GM12872 (cell line): ENCODE data around the gene LAMB4.

Source experiments
- TF ChIP-seq, protein P1 (sequence below): IDR thresholded peaks from 3 replicates; pipeline ENCODE4 v1.5.1; 2011; ENCODE audit warnings: low read depth, mild to moderate bottlenecking, low read length, moderate library complexity; ENCODE audit not compliant: insufficient read depth

LAMB4 gene, protein sequence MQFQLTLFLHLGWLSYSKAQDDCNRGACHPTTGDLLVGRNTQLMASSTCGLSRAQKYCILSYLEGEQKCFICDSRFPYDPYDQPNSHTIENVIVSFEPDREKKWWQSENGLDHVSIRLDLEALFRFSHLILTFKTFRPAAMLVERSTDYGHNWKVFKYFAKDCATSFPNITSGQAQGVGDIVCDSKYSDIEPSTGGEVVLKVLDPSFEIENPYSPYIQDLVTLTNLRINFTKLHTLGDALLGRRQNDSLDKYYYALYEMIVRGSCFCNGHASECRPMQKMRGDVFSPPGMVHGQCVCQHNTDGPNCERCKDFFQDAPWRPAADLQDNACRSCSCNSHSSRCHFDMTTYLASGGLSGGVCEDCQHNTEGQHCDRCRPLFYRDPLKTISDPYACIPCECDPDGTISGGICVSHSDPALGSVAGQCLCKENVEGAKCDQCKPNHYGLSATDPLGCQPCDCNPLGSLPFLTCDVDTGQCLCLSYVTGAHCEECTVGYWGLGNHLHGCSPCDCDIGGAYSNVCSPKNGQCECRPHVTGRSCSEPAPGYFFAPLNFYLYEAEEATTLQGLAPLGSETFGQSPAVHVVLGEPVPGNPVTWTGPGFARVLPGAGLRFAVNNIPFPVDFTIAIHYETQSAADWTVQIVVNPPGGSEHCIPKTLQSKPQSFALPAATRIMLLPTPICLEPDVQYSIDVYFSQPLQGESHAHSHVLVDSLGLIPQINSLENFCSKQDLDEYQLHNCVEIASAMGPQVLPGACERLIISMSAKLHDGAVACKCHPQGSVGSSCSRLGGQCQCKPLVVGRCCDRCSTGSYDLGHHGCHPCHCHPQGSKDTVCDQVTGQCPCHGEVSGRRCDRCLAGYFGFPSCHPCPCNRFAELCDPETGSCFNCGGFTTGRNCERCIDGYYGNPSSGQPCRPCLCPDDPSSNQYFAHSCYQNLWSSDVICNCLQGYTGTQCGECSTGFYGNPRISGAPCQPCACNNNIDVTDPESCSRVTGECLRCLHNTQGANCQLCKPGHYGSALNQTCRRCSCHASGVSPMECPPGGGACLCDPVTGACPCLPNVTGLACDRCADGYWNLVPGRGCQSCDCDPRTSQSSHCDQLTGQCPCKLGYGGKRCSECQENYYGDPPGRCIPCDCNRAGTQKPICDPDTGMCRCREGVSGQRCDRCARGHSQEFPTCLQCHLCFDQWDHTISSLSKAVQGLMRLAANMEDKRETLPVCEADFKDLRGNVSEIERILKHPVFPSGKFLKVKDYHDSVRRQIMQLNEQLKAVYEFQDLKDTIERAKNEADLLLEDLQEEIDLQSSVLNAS (N-terminal part only)

DNA sequence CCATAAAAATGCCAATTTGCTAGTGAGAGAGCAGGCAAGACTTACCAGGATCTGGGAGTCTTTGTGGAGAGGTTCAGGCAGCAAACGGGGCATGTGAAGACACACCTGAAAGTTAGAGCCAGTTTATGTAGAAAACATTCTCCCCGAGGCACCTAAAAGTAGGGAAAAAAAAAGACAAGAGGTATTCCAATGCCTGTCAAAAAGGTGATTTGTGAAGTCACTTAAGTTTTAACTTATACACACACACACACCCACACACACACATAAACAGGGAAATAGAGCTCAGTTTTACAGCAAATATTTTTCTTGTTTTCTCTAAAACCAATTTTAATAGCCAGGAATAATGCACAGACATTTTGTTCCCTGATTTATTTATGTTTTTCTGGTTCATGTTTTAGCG lies at the start of gene LAMB4:
Gene LAMB4 (minus strand): TSS at position 101 of the 400 bp plus-strand sequence. CDS start 7,197 bp downstream, outside the sequence.
- TF ChIP-seq, protein P1, sequence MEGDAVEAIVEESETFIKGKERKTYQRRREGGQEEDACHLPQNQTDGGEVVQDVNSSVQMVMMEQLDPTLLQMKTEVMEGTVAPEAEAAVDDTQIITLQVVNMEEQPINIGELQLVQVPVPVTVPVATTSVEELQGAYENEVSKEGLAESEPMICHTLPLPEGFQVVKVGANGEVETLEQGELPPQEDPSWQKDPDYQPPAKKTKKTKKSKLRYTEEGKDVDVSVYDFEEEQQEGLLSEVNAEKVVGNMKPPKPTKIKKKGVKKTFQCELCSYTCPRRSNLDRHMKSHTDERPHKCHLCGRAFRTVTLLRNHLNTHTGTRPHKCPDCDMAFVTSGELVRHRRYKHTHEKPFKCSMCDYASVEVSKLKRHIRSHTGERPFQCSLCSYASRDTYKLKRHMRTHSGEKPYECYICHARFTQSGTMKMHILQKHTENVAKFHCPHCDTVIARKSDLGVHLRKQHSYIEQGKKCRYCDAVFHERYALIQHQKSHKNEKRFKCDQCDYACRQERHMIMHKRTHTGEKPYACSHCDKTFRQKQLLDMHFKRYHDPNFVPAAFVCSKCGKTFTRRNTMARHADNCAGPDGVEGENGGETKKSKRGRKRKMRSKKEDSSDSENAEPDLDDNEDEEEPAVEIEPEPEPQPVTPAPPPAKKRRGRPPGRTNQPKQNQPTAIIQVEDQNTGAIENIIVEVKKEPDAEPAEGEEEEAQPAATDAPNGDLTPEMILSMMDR = no peak

DNA sequence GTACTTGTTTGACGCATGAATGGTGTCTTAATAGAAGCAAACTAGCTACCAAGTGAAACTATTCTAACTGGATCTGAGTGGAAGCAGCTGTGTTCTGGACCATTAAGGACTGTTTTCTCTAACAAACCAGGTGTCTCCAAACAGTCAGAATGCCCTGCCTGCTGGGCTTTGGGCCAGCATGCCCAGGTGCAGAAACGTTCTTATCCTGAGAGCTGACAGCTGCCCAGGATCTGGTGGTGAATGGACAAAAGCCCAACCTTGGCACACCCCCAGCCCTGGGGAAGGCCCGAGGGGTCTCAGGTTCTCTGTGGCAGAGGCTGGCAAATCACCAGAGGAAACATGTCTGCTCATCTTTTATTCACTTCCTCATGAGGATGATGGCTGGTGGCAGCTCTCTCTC lies 48.2 kb upstream of the LAMB4 start:
- TF ChIP-seq, protein P1 = no peak

DNA sequence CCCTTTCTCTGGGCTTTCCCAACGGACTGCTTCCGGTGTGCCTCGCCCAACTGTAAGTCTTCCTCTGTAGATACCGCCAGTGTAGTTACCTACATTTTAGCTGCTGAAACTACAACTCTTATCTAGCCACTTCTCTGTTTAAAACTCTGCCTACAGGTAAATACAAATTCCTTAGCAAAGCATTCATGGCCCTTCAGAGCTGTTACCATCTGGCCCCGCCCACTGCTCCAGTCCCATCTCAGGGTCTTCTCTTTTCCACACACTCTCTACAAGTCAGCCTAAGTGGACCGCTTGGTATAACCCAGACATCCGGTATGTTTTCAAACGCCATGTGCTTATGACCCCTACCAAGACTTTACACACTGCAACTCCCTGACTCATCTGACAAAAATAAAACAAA lies 41.0 kb upstream of the LAMB4 start:
- TF ChIP-seq, protein P1 = no peak

DNA sequence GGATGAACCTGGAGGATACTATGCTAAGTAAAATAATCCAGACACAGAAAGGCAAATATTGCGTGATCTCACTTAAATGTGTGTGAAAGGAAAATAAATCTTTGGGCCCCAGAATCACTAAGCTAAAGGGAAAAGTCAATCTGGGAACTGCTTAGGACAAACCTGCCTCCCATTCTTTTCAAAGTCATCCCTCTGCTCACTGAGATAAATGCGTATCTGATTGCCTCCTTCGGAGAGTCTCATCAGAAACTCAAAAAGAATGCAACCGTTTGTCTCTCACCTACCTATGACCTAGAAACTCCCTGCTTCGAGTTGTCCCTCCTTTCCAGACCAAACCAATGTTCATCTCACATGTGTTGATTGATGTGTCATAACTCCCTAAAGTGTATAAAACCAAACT lies 40.1 kb upstream of the LAMB4 start:
- TF ChIP-seq, protein P1 = no peak

DNA sequence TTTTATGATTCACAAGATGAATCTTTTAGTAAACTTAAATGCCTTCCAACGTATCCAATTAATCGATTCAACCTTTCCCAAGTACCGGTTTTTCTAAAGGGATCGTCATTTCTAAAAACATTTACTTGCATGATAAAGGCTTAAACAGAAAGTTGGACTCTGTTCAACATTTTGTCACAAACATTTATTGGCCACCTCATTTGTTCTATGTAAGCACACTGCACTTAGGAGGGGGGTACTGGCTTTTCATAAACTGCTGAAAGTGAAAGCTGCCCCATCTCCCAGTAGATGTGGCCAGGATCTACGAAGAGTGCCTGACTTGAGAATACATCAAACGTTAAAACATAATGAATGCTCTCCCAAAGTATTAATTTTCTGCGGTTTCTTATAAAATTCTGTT lies 37.3 kb upstream of the LAMB4 start:
- TF ChIP-seq, protein P1 = no peak

DNA sequence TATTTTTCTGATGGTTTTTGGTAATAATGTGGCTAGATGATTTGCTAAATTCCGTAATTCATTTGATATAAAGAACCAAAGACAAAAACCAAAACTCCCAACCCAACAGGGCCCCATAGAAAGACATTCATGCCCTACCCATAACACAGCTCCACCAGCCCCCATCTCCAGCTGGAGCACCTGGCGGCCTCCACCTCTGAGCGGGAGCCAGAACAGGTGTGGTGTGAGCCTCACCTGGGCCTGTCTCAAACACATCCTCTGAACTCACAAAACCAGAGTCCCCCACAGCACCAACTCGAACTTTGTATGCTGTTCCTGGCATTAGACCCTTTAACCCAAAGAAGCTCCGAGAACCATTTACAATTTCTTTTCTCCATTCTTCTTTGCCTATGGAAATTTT lies 36.5 kb upstream of the LAMB4 start:
- TF ChIP-seq, protein P1 = no peak
